ENCODE measurements around the gene THSD8.

DNA sequence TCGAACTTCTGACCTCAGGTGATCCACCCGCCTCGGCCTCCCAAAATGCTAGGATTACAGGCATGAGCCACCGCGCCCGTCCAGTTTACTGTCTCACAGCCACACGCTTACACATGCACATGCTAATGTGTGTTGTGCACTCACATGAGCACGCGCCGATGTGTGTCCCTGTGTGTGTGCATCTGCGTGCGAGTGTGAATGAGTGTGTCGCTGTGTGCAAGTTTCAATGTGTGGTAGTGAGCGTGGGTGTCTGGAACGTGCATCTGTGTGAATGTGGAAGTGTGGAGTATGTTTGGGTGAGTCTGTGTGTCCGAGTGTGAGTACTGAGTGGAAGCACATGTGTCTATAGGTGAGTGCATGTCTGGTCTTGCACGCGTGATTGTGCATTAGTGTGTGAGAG lies 40.6 kb downstream of the THSD8 start:
- TF ChIP-seq CTCF (conservative IDR thresholded peaks at IDR 0.05 in 1 of 2, IDR thresholded peaks at IDR 0.05 in 1 of 2; ENCODE audit: low read depth in 1 of 2, low read length in 2 of 2) (no peak), EZH2 (IDR thresholded peaks at IDR 0.05; ENCODE audit: low read length, missing control alignments) (no peak)

All from fibroblast of lung (primary cell).